ENCODE measurements around the gene RYR3. TPM values are rescaled to one million over a fixed set of nuclear protein-coding genes. Genes with fewer than 3 reads are reported as not detected.

The RYR3 gene
- total and polyA plus RNA-seq, 2 of the 13 experiments (the other 11 are each of a cell fraction or from before 2014, with no cell fraction given), result not detected

- TF ChIP-seq, protein P1, sequence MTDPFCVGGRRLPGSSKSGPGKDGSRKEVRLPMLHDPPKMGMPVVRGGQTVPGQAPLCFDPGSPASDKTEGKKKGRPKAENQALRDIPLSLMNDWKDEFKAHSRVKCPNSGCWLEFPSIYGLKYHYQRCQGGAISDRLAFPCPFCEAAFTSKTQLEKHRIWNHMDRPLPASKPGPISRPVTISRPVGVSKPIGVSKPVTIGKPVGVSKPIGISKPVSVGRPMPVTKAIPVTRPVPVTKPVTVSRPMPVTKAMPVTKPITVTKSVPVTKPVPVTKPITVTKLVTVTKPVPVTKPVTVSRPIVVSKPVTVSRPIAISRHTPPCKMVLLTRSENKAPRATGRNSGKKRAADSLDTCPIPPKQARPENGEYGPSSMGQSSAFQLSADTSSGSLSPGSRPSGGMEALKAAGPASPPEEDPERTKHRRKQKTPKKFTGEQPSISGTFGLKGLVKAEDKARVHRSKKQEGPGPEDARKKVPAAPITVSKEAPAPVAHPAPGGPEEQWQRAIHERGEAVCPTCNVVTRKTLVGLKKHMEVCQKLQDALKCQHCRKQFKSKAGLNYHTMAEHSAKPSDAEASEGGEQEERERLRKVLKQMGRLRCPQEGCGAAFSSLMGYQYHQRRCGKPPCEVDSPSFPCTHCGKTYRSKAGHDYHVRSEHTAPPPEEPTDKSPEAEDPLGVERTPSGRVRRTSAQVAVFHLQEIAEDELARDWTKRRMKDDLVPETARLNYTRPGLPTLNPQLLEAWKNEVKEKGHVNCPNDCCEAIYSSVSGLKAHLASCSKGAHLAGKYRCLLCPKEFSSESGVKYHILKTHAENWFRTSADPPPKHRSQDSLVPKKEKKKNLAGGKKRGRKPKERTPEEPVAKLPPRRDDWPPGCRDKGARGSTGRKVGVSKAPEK (CRISPR knock-in tag; IDR thresholded peaks at IDR 0.05; ENCODE audit: borderline replicate concordance), result no peak
- TF ChIP-seq CREM (IDR thresholded peaks at IDR 0.05), result no peak
- no peak for TF ChIP-seq CREM (CRISPR knock-in tag; IDR thresholded peaks at IDR 0.05)
- no peak for TF ChIP-seq PATZ1 (CRISPR knock-in tag; IDR thresholded peaks at IDR 0.05)
- TF ChIP-seq HMG20B (CRISPR knock-in tag; conservative IDR thresholded peaks at IDR 0.05), result no peak
- TF ChIP-seq, protein P2, sequence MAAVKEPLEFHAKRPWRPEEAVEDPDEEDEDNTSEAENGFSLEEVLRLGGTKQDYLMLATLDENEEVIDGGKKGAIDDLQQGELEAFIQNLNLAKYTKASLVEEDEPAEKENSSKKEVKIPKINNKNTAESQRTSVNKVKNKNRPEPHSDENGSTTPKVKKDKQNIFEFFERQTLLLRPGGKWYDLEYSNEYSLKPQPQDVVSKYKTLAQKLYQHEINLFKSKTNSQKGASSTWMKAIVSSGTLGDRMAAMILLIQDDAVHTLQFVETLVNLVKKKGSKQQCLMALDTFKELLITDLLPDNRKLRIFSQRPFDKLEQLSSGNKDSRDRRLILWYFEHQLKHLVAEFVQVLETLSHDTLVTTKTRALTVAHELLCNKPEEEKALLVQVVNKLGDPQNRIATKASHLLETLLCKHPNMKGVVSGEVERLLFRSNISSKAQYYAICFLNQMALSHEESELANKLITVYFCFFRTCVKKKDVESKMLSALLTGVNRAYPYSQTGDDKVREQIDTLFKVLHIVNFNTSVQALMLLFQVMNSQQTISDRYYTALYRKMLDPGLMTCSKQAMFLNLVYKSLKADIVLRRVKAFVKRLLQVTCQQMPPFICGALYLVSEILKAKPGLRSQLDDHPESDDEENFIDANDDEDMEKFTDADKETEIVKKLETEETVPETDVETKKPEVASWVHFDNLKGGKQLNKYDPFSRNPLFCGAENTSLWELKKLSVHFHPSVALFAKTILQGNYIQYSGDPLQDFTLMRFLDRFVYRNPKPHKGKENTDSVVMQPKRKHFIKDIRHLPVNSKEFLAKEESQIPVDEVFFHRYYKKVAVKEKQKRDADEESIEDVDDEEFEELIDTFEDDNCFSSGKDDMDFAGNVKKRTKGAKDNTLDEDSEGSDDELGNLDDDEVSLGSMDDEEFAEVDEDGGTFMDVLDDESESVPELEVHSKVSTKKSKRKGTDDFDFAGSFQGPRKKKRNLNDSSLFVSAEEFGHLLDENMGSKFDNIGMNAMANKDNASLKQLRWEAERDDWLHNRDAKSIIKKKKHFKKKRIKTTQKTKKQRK (IDR thresholded peaks at IDR 0.05; ENCODE audit: low read length), result no peak
- no peak for TF ChIP-seq PHF20 (CRISPR knock-in tag; IDR thresholded peaks at IDR 0.05)
- TF ChIP-seq NFRKB (IDR thresholded peaks at IDR 0.05), result no peak
- TF ChIP-seq ZNF775 (CRISPR knock-in tag; IDR thresholded peaks at IDR 0.05; ENCODE audit: borderline replicate concordance), result no peak
- TF ChIP-seq TGIF2 (CRISPR knock-in tag; IDR thresholded peaks at IDR 0.05), result no peak
Measured at GRCh38 chr15:33524274-33524673, 213.5 kb downstream of the RYR3 start (continued).

Measured in HepG2 (cell line).